Cardiac muscle cell (in vitro differentiated cells and primary cell): ENCODE results near the gene APOA5. TPM values are rescaled to one million over a fixed set of nuclear protein-coding genes. Genes with fewer than 3 reads are reported as not detected.

Experiments
- DNase-seq, 2 donors: peaks; one replicate each; pipeline versions ENCODE4 v3.0.0 to v3.0.0-alpha.2; 2010 to 2017; ENCODE audit warnings: low read depth in 1 of 2, low spot score in 1 of 2
- H3K27ac ChIP-seq: fragments of 200-600 bp; sonication (generic); 2 replicates; pipeline ENCODE4 v1.5.1; 2016
- H3K27me3 ChIP-seq: fragments of 200-600 bp; sonication (generic); 2 replicates; pipeline ENCODE4 v1.6.0; 2016; ENCODE audit warnings: control low read depth
- H3K36me3 ChIP-seq: fragments of 200-600 bp; sonication (generic); 2 replicates; pipeline ENCODE4 v1.5.1; 2016; ENCODE audit warnings: control low read depth
- H3K4me1 ChIP-seq: fragments of 200-600 bp; sonication (generic); 2 replicates; pipeline ENCODE4 v1.8.1; 2017; ENCODE audit warnings: low read depth, mild to moderate bottlenecking, mixed run types
- H3K4me3 ChIP-seq: fragments of 200-600 bp; sonication (generic); 2 replicates; pipeline ENCODE4 v1.5.1; 2016; ENCODE audit warnings: mild to moderate bottlenecking
- H3K9me3 ChIP-seq: fragments of 200-600 bp; sonication (generic); 2 replicates; pipeline ENCODE4 v1.5.1; 2017; ENCODE audit warnings: low read depth, mild to moderate bottlenecking, control low read depth
- polyA plus RNA-seq: library from polyadenylated mRNA; unstranded; fragments of >200 nt; fragmentation: Nextera tagmentation; extraction: Ambion mirVana; gene quantifications from 2 replicates; pipeline ENCODE4 v1.2.1, GENCODE V29; 2016
- total RNA-seq: library from RNA; depleted of rRNA; stranded (reverse); fragments of >200 nt; gene quantifications from 2 replicates; pipeline ENCODE4 v1.2.3, GENCODE V29; 2016
- TF ChIP-seq, protein P1 (sequence below): IDR thresholded peaks from 2 replicates; pipeline ENCODE4 v1.5.1; 2012; ENCODE audit warnings: low read depth, mild to moderate bottlenecking, low read length

Gene APOA5
- total and polyA plus RNA-seq, 2 experiments from 2014 or later, result not detected

GRCh38 chr11:116786326-116786725, 5.4 kb downstream of the APOA5 start:
- TF ChIP-seq, protein P1, sequence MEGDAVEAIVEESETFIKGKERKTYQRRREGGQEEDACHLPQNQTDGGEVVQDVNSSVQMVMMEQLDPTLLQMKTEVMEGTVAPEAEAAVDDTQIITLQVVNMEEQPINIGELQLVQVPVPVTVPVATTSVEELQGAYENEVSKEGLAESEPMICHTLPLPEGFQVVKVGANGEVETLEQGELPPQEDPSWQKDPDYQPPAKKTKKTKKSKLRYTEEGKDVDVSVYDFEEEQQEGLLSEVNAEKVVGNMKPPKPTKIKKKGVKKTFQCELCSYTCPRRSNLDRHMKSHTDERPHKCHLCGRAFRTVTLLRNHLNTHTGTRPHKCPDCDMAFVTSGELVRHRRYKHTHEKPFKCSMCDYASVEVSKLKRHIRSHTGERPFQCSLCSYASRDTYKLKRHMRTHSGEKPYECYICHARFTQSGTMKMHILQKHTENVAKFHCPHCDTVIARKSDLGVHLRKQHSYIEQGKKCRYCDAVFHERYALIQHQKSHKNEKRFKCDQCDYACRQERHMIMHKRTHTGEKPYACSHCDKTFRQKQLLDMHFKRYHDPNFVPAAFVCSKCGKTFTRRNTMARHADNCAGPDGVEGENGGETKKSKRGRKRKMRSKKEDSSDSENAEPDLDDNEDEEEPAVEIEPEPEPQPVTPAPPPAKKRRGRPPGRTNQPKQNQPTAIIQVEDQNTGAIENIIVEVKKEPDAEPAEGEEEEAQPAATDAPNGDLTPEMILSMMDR, result no peak
- no peak for DNase-seq
- H3K27ac ChIP-seq, result no peak overlapping the region
- H3K9me3 ChIP-seq, result no peaks in the 10 kb centered on the region
- peaks cover 8% of the 10 kb centered on the region for H3K27me3 ChIP-seq
- peaks cover 38% of the 10 kb centered on the region for H3K36me3 ChIP-seq
- no peak overlapping the region for H3K4me3 ChIP-seq
- peaks cover 3% of the 10 kb centered on the region for H3K4me1 ChIP-seq

DNA sequence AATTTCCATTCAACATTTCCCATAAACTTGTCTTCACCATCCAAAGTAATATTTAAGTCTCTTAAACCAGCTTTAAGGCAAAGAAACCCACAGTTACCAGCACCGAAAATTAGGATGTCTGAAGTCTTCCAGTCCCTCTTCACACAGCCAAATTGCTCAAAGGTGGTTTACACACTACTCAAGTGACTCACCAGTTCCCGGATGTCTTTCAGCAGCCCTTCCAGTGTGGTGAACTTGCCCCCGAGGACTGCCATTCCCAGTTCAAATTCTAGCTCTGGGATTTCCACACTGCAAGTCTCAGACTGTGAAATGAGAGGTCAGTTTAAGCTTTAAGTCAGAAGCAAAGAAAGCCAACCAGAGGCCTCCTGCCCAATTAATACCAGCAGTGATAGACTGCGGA, 9.0 kb downstream of the APOA5 start:
- Histone ChIP-seq H3K4me3 (no peak overlapping the region), H3K4me1 (peaks cover 3% of the 10 kb centered on the region), H3K9me3 (no peaks in the 10 kb centered on the region), H3K36me3 (peaks cover 60% of the 10 kb centered on the region), H3K27me3 (no peaks in the 10 kb centered on the region), H3K27ac (no peak overlapping the region)
- peak in 1 of 2 donors; percentile 76 for DNase-seq
- TF ChIP-seq, protein P1, result no peak

DNA sequence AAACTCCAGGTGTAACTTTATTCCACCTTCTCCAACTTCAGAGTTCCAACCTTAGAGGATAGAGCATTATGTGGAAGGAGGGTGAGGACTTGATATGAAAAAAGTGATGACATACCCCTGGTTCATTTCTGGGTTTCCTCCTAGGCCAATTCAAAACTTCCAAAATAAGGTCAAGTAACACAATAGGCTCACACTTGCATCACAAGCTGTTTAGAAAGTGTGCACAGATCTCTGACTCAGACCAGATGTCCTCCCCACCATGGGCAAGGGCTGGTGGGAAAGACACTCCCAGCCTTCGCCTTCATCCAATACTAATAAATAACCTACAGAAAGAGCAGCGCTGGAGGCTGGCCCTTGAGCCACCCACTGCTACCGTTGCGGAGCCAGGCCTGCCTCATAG, 13.1 kb downstream of the APOA5 start:
- H3K27me3 ChIP-seq, result no peaks in the 10 kb centered on the region
- no peak for DNase-seq
- H3K36me3 ChIP-seq, result peaks cover 48% of the 10 kb centered on the region
- H3K4me3 ChIP-seq, result no peak overlapping the region
- H3K9me3 ChIP-seq, result no peaks in the 10 kb centered on the region
- H3K27ac ChIP-seq, result no peak overlapping the region
- TF ChIP-seq, protein P1, result no peak
- H3K4me1 ChIP-seq, result peaks cover 5% of the 10 kb centered on the region

DNA sequence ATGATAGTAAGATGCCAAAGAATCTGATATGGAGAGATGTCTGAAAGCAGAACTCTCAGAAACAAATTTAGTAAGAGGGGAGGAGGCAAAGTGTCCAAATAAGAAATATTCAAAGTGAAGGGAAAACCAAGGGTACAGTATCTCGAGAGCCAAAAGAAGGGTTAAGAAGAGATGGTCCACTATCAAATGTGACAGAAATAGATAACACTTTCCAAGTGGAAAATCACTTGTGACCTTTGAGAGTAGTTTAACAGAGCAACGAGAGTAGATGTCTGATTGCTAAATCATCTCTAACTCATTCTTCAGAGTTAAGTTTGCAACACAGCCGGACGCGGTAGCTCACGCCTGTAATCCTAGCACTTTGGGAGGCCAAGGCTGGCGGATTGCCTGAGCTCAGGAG, 14.6 kb downstream of the APOA5 start:
- Histone ChIP-seq H3K4me1 (peaks cover 8% of the 10 kb centered on the region), H3K27ac (no peak overlapping the region), H3K4me3 (no peak overlapping the region), H3K36me3 (peaks cover 34% of the 10 kb centered on the region), H3K9me3 (no peaks in the 10 kb centered on the region), H3K27me3 (no peaks in the 10 kb centered on the region)
- TF ChIP-seq, protein P1, result no peak
- no peak for DNase-seq

- Histone ChIP-seq H3K4me1 (peaks cover 12% of the 10 kb centered on the region), H3K27ac (no peak overlapping the region), H3K36me3 (peaks cover 32% of the 10 kb centered on the region), H3K27me3 (no peaks in the 10 kb centered on the region), H3K9me3 (no peaks in the 10 kb centered on the region), H3K4me3 (no peak overlapping the region)
- no peak for DNase-seq
- TF ChIP-seq, protein P1, result no peak
Measured at GRCh38 chr11:116776522-116776984, 15.1 kb downstream of the APOA5 start.

- H3K36me3 ChIP-seq, result peaks cover 28% of the 10 kb centered on the region
- no peak overlapping the region for H3K27ac ChIP-seq
- peaks cover 16% of the 10 kb centered on the region for H3K4me1 ChIP-seq
- no peak overlapping the region for H3K4me3 ChIP-seq
- DNase-seq, result no peak
- TF ChIP-seq, protein P1, result no peak
- H3K27me3 ChIP-seq, result no peaks in the 10 kb centered on the region
- H3K9me3 ChIP-seq, result no peaks in the 10 kb centered on the region
Measured at GRCh38 chr11:116775975-116776374, 15.7 kb downstream of the APOA5 start.
